Mammary epithelial cell (primary cell): ENCODE measurements around the gene RETREG1.

Experiments used
- EZH2 ChIP-seq: IDR thresholded peaks from 2 replicates; pipeline ENCODE4 v1.6.1; 2012; ENCODE audit warnings: low read length, inconsistent platforms, borderline replicate concordance
- TF ChIP-seq, protein P1 (sequence below), 2 donors: IDR thresholded peaks in 1 of 2; conservative IDR thresholded peaks in 1 of 2; 2 replicates each; pipeline ENCODE4 v1.5.1; 2011 to 2012; ENCODE audit warnings: inconsistent platforms in 2 of 2, low read length in 2 of 2, mild to moderate bottlenecking in 2 of 2, control low read depth in 1 of 2, low read depth in 1 of 2; ENCODE audit not compliant: insufficient read depth in 1 of 2; ENCODE audit errors: extremely low read depth in 1 of 2

- TF ChIP-seq, protein P1, sequence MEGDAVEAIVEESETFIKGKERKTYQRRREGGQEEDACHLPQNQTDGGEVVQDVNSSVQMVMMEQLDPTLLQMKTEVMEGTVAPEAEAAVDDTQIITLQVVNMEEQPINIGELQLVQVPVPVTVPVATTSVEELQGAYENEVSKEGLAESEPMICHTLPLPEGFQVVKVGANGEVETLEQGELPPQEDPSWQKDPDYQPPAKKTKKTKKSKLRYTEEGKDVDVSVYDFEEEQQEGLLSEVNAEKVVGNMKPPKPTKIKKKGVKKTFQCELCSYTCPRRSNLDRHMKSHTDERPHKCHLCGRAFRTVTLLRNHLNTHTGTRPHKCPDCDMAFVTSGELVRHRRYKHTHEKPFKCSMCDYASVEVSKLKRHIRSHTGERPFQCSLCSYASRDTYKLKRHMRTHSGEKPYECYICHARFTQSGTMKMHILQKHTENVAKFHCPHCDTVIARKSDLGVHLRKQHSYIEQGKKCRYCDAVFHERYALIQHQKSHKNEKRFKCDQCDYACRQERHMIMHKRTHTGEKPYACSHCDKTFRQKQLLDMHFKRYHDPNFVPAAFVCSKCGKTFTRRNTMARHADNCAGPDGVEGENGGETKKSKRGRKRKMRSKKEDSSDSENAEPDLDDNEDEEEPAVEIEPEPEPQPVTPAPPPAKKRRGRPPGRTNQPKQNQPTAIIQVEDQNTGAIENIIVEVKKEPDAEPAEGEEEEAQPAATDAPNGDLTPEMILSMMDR (conservative IDR thresholded peaks at IDR 0.05 in 1 of 2, IDR thresholded peaks at IDR 0.05 in 1 of 2; ENCODE audit: extremely low read depth in 1 of 2, insufficient read depth in 1 of 2, low read depth in 1 of 2, low read length in 2 of 2) = no peak
- TF ChIP-seq EZH2 = no peak
These were observed 113.9 kb downstream of the RETREG1 start for GRCh38 chr5:16502866-16503265.
